ENCODE measurements around the gene ELK4. TPM values are rescaled to one million over a fixed set of nuclear protein-coding genes. Genes with fewer than 3 reads are reported as not detected.

The ELK4 gene
- 22.2 and 29.4 TPM in 2 replicates for total RNA-seq

GRCh38 chr1:205631768-205632668 lies at the start of gene ELK4:
TSS of gene ELK4 (minus strand) at chr1:205632011. CDS start at chr1:205623882, 8,129 bp downstream.

GRCh38 chr1:205680073-205680851 lies 48.5 kb upstream of the ELK4 start, which contains the start of gene SLC45A3:
TSS of gene SLC45A3 (minus strand) at chr1:205680509. CDS start at chr1:205664656, 15,853 bp downstream.

Small RNA genes lying within 50 kb of the gene (small RNA-seq; reads per million reads assigned to genes)
- not detected for gene RNU2-19P
- not detected for gene RNU6-418P

Other genes starting within 250 kb of the ELK4 start
- not detected in 2 replicates for gene LEMD1, start 210.0 kb downstream of the ELK4 start, total RNA-seq
- 0.12 TPM in 1 of 2 replicates, not detected in the other for gene BLACAT1, start 176.0 kb downstream of the ELK4 start, total RNA-seq
- gene CDK18, start 127.3 kb downstream of the ELK4 start, total RNA-seq = 1.1 and 2.6 TPM in 2 replicates
- 0.73 and 1.1 TPM in 2 replicates for gene SLC45A3, start 48.5 kb upstream of the ELK4 start, total RNA-seq
- gene NUCKS1, start 118.2 kb upstream of the ELK4 start, total RNA-seq = 160 and 181 TPM in 2 replicates
- 37.2 and 37.5 TPM in 2 replicates for gene RAB29, start 143.5 kb upstream of the ELK4 start, total RNA-seq
- 24.0 and 25.3 TPM in 2 replicates for gene SLC41A1, start 181.2 kb upstream of the ELK4 start, total RNA-seq
- not detected in 2 replicates for gene PM20D1, start 218.1 kb upstream of the ELK4 start, total RNA-seq

Measured in hair follicle dermal papilla cell (primary cell).